H9 (cell line): ENCODE measurements around the gene DUSP21. TPM values are rescaled to one million over a fixed set of nuclear protein-coding genes. Genes with fewer than 3 reads are reported as not detected.

ENCODE experiments used
- DNase-seq: peaks from one replicate; pipeline ENCODE4 v3.0.0-alpha.2; 2017
- H2AFZ ChIP-seq: one replicate; pipeline ENCODE4 v1.6.1; 2013; ENCODE audit warnings: mild to moderate bottlenecking, low read length, control low read depth, moderate library complexity
- H2AK5ac ChIP-seq: 2 replicates; pipeline ENCODE4 v1.6.1; 2013; ENCODE audit warnings: low read length, control low read depth, mixed read lengths; ENCODE audit not compliant: insufficient read length
- H2BK120ac ChIP-seq: one replicate; pipeline ENCODE4 v1.6.1; 2013; ENCODE audit warnings: low read depth, mild to moderate bottlenecking, low read length, control low read depth, inconsistent platforms; ENCODE audit not compliant: poor library complexity, severe bottlenecking
- H2BK12ac ChIP-seq: 2 replicates; pipeline ENCODE4 v1.6.1; 2013; ENCODE audit warnings: low read length, control low read depth, mixed read lengths, low read depth; ENCODE audit not compliant: insufficient read length
- H2BK15ac ChIP-seq: 2 replicates; pipeline ENCODE4 v1.6.1; 2013; ENCODE audit warnings: low read depth, low read length, control low read depth
- H2BK20ac ChIP-seq: one replicate; pipeline ENCODE4 v1.6.1; 2013; ENCODE audit warnings: low read depth, mild to moderate bottlenecking, low read length, control low read depth, inconsistent platforms; ENCODE audit not compliant: poor library complexity, severe bottlenecking
- H2BK5ac ChIP-seq: 2 replicates; pipeline ENCODE4 v1.6.1; 2013; ENCODE audit warnings: low read length, control low read depth, mixed read lengths; ENCODE audit not compliant: insufficient read length
- H3K14ac ChIP-seq: 2 replicates; pipeline ENCODE4 v1.6.1; 2013; ENCODE audit warnings: low read length, control low read depth; ENCODE audit not compliant: insufficient read depth
- H3K18ac ChIP-seq: 2 replicates; pipeline ENCODE4 v1.6.1; 2013; ENCODE audit warnings: low read depth, mild to moderate bottlenecking, mixed read lengths, low read length, control low read depth; ENCODE audit not compliant: insufficient read length
- H3K23ac ChIP-seq: 2 replicates; pipeline ENCODE4 v1.6.1; 2013; ENCODE audit warnings: low read length, control low read depth, mixed read lengths, low read depth; ENCODE audit not compliant: insufficient read length
- H3K23me2 ChIP-seq: 2 replicates; pipeline ENCODE4 v1.6.1; 2013; ENCODE audit warnings: low read depth, mild to moderate bottlenecking, mixed read lengths, low read length, control low read depth; ENCODE audit not compliant: insufficient read length, poor library complexity, severe bottlenecking
- H3K27ac ChIP-seq: 2 replicates; pipeline ENCODE4 v1.5.1; 2013; ENCODE audit warnings: low read length, control low read depth, mixed read lengths, low read depth; ENCODE audit not compliant: insufficient read length
- H3K27me3 ChIP-seq: 2 replicates; pipeline ENCODE4 v1.6.1; 2013; ENCODE audit warnings: low read length, control low read depth, inconsistent platforms; ENCODE audit not compliant: insufficient read depth
- H3K4ac ChIP-seq: 2 replicates; pipeline ENCODE4 v1.6.1; 2013; ENCODE audit warnings: low read depth, mild to moderate bottlenecking, control low read depth, inconsistent platforms, low read length, moderate library complexity
- H3K4me1 ChIP-seq: 2 replicates; pipeline ENCODE4 v1.6.1; 2013; ENCODE audit warnings: low read length, control low read depth, inconsistent platforms; ENCODE audit not compliant: insufficient read depth
- H3K4me2 ChIP-seq: 2 replicates; pipeline ENCODE4 v1.6.1; 2013; ENCODE audit warnings: low read length, control low read depth, mixed read lengths; ENCODE audit not compliant: insufficient read length, insufficient read depth
- H3K56ac ChIP-seq: 2 replicates; pipeline ENCODE4 v1.6.1; 2013; ENCODE audit warnings: low read depth, mild to moderate bottlenecking, mixed read lengths, low read length, control low read depth; ENCODE audit not compliant: insufficient read length
- H3K79me1 ChIP-seq: 2 replicates; pipeline ENCODE4 v1.6.1; 2013; ENCODE audit warnings: low read depth, mild to moderate bottlenecking, moderate library complexity, low read length, control low read depth, inconsistent platforms; ENCODE audit not compliant: insufficient read depth, poor library complexity, severe bottlenecking
- H3K79me2 ChIP-seq: 2 replicates; pipeline ENCODE4 v1.6.1; 2013; ENCODE audit warnings: low read length, control low read depth, inconsistent platforms; ENCODE audit not compliant: insufficient read depth
- H3K9ac ChIP-seq: 2 replicates; pipeline ENCODE4 v1.6.1; 2013; ENCODE audit warnings: low read length, control low read depth, mixed read lengths; ENCODE audit not compliant: insufficient read length; ENCODE audit errors: extremely low read depth
- H3K9me3 ChIP-seq: one replicate; pipeline ENCODE4 v1.6.1; 2013; ENCODE audit warnings: low read depth, low read length, inconsistent platforms; ENCODE audit not compliant: control insufficient read depth
- H3T11ph ChIP-seq: one replicate; pipeline ENCODE4 v1.6.1; 2013; ENCODE audit warnings: mild to moderate bottlenecking, low read length, control low read depth, inconsistent platforms
- H4K20me1 ChIP-seq: one replicate; pipeline ENCODE4 v1.6.1; 2013; ENCODE audit not compliant: control insufficient read depth, insufficient read length, insufficient read depth
- H4K5ac ChIP-seq: 2 replicates; pipeline ENCODE4 v1.6.1; 2013; ENCODE audit warnings: low read depth, mild to moderate bottlenecking, mixed read lengths, low read length, control low read depth; ENCODE audit not compliant: insufficient read length
- H4K8ac ChIP-seq: replicated peaks from 2 replicates; pipeline ENCODE4 v1.6.1; 2013; ENCODE audit warnings: low read length, control low read depth, mixed read lengths, low read depth; ENCODE audit not compliant: insufficient read length
- H4K91ac ChIP-seq: 2 replicates; pipeline ENCODE4 v1.6.1; 2013; ENCODE audit warnings: low read depth, mild to moderate bottlenecking, moderate library complexity, mixed read lengths, low read length, control low read depth; ENCODE audit not compliant: insufficient read length
- H3K27ac Mint-ChIP-seq, 3 experiments: 2 replicates in 2 of 3; 3 replicates in 1 of 3; pipeline ENCODE4 v1.8.0; 2020 to 2021; ENCODE audit warnings: mixed read lengths in 3 of 3, mild to moderate bottlenecking in 1 of 3, moderate library complexity in 1 of 3
- H3K27me3 Mint-ChIP-seq: 2 replicates; pipeline ENCODE4 v1.8.0; 2021; ENCODE audit warnings: low read depth, mild to moderate bottlenecking, moderate library complexity, mixed read lengths
- H3K36me3 Mint-ChIP-seq, 3 experiments: 2 replicates in 2 of 3; 3 replicates in 1 of 3; pipeline ENCODE4 v1.8.0; 2020 to 2021; ENCODE audit warnings: low read depth in 3 of 3, mixed read lengths in 3 of 3; ENCODE audit not compliant: insufficient read depth in 1 of 3
- H3K4me1 Mint-ChIP-seq, 2 experiments: 2 replicates each; pipeline ENCODE4 v1.8.0; 2020; ENCODE audit warnings: mixed read lengths in 2 of 2
- H3K4me3 Mint-ChIP-seq, 2 experiments: 2 replicates in 1 of 2; 3 replicates in 1 of 2; pipeline ENCODE4 v1.8.0; 2020 to 2021; ENCODE audit warnings: mild to moderate bottlenecking in 2 of 2, mixed read lengths in 2 of 2, moderate library complexity in 1 of 2
- H3K9me3 Mint-ChIP-seq, 2 experiments: 2 replicates in 1 of 2; 3 replicates in 1 of 2; pipeline ENCODE4 v1.8.0; 2020; ENCODE audit warnings: mild to moderate bottlenecking in 2 of 2, mixed read lengths in 2 of 2, moderate library complexity in 1 of 2
- CTCF ChIP-seq: fragments of 200-600 bp; sonication (generic); conservative IDR thresholded peaks from 3 replicates; pipeline ENCODE4 v1.8.0; 2021; ENCODE audit warnings: antibody characterized with exemption, mild to moderate bottlenecking
- WGBS: extraction: QIAGEN DNeasy Blood & Tissue Kit; methylation state at CpG from one replicate; pipeline ENCODE4 v1.1.7; 2013; ENCODE audit warnings: missing lambda C conversion rate, low lambda C conversion rate, mixed read lengths; ENCODE audit not compliant: insufficient read length; ENCODE audit errors: extremely low coverage; 5-methylcytosine and 5-hydroxymethylcytosine counted together
- total RNA-seq: library from RNA; stranded (reverse); gene quantifications from 2 replicates; pipeline ENCODE4 v1.2.1, GENCODE V29; 2021

The DUSP21 gene
- total RNA-seq, 1 experiment from 2014 or later, result not detected

- Mint-ChIP-seq H3K27ac (peak overlapping the region; percentile 47 to 98 (median 94); a peak in 5 of 7 replicates), H3K27me3 (no peaks in the 10 kb centered on the region), H3K36me3 (peaks cover 4 to 10% (median 9%) of the 10 kb centered on the region in 3 experiments), H3K9me3 (peaks cover 35 to 47% of the 10 kb centered on the region in 2 experiments), H3K4me1 (peaks cover 4 to 12% of the 10 kb centered on the region in 2 experiments), H3K4me3 (peak overlapping the region; percentile 86 to 95)
- no peak overlapping the region for H2BK20ac ChIP-seq
- peak overlapping the region; percentile 44 for H3K14ac ChIP-seq
- no peak overlapping the region for H2AFZ ChIP-seq
- H2BK12ac ChIP-seq, result no peak overlapping the region
- H3T11ph ChIP-seq, result no peak overlapping the region
- H3K9ac ChIP-seq, result peak overlapping the region; percentile 94
- no peaks in the 10 kb centered on the region for H3K79me1 ChIP-seq
- H3K56ac ChIP-seq, result no peak overlapping the region
- no CpG with 5 or more reads among the region's 99 CpGs for WGBS
- H4K91ac ChIP-seq, result peak overlapping the region; percentile 55
- H4K8ac ChIP-seq, result no peak overlapping the region
- no peak overlapping the region for H2BK120ac ChIP-seq
- H3K23ac ChIP-seq, result no peak overlapping the region
- H3K4ac ChIP-seq, result no peak overlapping the region; the same call in none of the 2 replicates
- H2AK5ac ChIP-seq, result no peak overlapping the region
- H4K20me1 ChIP-seq, result no peaks in the 10 kb centered on the region
- H3K23me2 ChIP-seq, result no peaks in the 10 kb centered on the region
- H4K5ac ChIP-seq, result no peak overlapping the region
- H3K18ac ChIP-seq, result peak overlapping the region; percentile 37
- H3K27ac ChIP-seq, result peak overlapping the region; percentile 26
- H3K79me2 ChIP-seq, result peaks cover 8% of the 10 kb centered on the region; the same call in 1 of the 2 replicates
- TF ChIP-seq CTCF, result no peak
- no peaks in the 10 kb centered on the region for H3K4me1 ChIP-seq
- H3K9me3 ChIP-seq, result peaks cover 11% of the 10 kb centered on the region
- DNase-seq, result no peak
- H3K27me3 ChIP-seq, result no peaks in the 10 kb centered on the region
- H3K4me2 ChIP-seq, result peak overlapping the region; percentile 90
- H2BK15ac ChIP-seq, result no peak overlapping the region
- no peak overlapping the region for H2BK5ac ChIP-seq
Measured at GRCh38 chrX:44873415-44874276, 29.8 kb downstream of the DUSP21 start.
